NCI-H1436 treated with DMSO at 0.1 percent for 48 hours (cell line): ENCODE results near the gene CDC42EP1.

ENCODE experiments used
- DNase-seq: peaks from one replicate; lab custom pipeline; 2025; lab: John Stamatoyannopoulos, UW

The CDC42EP1 gene

DNA sequence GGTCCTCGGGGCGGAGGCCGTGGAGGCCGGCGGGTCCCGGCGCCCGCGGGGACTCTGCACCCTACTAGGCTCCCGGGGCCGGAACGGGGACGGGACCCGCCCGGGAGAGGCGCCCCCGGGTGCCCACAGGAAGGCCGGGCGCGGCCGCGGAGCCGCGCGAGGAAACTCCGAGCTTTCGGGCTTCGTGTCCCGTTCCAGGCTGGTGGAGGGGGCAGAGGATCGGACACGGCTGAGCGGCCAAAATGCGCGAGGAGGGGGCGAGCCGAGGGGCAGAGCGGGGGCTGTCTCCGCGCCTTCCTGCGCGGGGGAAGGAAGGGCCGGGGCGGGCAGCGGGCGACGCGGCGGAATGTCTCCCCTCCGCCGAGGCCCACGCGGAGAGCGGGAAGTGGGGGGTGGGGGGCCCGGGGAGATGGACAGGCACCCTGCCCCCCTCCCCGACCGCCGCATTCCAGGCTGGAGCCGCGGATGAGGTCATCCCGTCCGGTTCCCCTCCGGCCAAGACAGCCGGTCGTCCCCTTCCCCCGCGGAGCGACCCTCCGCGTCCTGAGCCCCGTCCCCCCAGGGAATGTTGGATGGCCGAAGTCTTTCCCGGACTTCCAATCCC lies 430 bp downstream of the CDC42EP1 start:
- DNase-seq = no peak

DNA sequence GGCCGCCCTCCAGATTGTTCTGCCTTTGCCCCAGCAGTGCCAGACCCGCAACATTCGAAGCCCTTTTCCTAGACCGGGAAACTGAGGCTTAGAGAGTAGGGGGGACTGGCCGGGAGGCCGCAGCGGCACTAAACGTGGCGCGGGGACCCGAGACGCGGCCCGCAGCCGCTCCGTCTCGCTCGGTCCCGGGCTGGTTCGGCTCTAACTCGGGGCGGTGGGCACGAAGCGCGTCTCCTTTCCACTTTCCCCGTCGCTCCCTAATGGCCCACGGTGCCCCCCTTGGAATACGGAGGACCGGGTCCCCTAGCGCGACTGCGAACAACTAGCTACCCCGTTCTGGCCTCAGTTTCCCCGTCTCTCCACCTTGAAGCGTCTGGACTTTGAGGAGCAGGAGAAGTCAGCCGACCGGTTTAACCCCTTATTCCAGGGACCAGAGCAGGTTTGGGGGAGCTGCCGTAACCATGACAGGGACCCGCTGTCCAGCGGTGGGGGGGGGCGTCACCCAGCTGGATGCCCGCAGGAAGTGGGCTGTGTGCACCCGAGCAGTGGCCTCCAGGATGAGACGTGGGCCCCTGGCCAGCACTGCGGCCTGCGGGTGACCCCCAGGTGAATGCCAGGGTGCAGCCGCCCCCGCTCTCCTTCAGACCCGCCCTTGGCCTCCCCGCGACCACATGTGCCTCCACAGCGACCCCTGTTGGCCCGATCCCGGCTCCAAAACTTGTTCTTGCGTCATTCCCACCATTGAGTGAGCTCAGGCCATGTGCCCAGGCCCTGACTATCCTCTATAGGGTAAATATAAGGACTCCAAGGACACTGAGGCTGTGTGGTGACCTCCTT lies 1.1 kb downstream of the CDC42EP1 start:
- no peak for DNase-seq

DNA sequence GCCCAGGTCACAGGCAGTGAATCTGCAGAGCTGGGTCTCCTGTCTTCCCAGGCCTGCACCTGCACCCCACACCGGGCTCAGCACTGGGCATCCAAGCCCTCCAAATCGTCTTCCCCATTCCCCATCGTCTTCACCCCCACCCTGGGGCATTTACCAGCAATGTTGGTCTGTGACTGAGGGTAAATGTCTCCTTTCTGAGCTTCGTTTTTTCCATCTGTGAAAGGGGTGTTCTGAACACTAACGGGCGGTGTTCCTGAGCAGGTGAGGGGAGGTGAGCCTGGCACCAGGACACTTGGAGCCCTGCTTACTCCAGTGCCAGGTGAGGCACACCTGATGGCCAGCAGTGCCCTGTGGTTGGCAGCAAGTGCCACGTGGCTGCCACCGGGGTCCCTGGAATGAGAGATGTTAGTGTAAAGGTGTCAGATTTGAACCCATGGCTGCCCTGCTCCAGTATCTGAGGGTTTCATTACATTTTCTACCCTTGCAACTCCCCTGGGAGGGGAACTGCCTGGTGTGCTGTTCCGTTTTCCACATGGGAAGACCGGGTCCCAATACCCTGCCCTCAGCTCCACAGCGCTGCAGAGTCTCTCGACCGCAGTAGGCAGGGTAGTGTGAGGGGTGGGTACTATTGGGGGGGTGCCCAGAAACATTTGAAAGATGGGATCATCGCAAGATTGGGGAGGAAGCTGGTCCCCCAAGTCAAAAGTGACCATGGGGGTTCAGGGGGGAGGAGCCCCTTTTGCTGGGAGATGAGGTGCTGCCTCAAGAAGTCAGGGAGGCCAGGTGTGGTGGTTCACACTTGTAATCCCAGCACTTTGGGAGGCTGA lies 2.0 kb downstream of the CDC42EP1 start:
- no peak for DNase-seq

DNA sequence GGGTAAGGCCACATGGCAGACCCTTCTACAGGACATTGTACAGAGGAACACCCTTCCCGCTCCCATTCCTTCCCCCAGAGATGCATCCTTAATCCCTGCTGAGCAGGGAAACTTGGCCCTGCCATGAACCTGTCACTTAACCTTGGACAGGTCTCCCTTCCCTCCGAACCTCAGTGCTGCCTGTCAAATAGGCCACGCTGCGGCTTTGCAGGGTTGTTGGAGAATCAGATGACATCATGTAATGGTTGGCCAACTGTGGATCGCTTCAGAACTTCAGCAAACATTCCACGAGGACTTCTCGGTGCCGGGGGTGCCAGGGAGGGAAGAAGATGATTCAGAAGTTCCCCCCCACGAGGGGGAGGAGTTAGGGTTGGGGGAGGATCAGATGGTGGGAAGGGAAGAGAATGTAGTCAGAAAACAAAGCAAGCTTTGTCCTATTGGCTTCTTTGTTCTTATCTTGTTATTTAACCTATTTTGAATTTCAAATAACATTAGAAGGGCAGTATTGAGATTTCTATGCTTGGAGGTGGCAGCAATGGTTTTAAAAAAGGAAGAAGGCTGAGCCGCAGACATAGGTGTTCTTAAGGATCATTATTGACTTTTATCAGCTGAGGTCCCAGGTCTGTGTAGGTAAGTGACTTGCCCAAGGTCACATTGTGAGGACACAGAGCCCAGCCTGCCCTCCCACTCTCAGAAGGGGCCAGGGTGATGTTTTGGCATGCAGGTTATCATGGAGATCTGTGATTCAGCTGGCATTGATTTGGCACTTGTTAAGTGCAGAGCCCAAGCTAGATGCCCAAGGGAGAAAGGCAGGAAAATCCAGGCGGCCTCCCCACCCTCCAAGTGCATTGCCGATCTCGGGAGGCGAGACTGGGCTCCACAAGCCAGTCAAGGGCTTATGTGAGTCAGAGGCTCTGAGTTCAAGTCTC lies 3.1 kb downstream of the CDC42EP1 start:
- DNase-seq = no peak

DNA sequence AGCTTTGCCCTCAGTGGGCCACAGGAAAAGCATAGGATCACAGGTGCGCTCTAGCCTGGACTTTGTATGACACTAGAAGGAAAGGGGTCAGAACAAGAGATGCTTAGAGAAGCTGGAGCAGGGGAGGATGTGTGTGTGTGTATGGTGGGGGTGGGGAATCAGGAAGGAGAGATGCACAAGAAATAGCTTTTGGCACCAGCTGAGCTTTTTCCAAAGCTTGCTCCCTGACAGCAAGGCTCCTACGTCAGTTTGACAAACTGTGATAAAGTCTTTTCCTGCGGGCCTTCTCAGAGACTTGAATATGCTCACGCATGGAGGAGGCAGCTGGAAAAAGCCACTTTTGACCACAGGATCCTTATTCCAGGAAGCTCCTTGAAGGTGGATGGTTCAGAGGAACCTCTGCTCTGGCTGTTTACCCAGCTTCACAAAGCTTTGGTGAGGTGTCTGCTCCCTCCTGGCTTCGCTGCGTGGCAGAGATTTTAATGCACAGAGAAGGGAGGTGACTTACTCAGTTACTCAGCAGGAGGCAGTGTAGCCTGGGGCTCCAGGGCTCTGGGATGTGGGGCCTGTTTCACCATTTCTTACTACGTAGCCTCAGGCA lies 3.9 kb downstream of the CDC42EP1 start:
- DNase-seq = no peak

DNA sequence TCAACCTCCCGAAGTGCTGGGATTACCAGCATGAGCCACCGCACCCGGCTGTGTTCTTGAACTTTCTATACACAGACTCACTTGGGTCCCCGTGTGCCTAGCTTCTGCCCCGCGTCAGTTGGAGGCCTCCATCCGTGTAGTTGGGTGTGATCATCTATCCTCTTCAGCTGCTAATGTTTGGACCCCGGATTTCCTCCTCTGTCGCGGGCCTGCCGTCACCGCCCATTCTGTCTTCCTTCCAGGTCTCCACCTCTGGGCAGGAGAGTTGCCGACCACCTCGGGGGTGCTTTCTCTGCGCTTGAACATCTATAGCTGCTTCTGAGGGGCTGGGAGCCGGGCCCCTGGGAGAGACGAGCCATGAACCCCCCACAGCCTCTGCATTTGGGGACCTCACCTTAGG lies 5.5 kb downstream of the CDC42EP1 start:
- no peak for DNase-seq

GRCh38 chr22:37566329-37566837 lies 6.1 kb downstream of the CDC42EP1 start:
- DNase-seq = no peak

- DNase-seq = no peak
Measured at GRCh38 chr22:37566903-37567798, 6.9 kb downstream of the CDC42EP1 start.

- no peak for DNase-seq
Measured at GRCh38 chr22:37568012-37568411, 7.7 kb downstream of the CDC42EP1 start.

DNA sequence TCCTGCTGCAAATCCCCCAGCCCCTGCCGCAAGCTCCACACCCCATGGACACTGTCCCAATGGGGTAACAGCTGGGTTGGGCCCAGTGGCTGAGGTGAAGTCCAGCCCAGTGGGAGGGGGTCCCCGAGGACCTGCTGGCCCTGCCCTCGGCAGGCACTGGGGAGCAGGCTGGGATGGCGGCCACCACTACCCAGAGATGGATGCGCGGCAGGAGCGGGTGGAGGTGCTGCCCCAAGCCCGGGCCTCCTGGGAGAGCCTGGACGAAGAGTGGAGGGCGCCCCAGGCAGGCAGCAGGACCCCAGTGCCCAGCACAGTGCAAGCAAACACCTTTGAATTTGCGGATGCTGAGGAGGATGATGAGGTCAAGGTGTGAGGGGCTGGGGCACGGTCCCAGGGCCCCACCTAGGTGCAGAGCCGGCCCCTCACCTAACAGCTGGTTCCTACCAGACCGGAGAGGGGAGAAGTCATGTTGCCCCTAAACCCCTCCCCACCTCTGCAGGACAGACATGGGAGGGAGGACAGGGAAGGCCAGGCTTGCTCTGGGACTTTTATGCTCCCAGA lies 8.2 kb downstream of the CDC42EP1 start:
- DNase-seq = no peak

DNA sequence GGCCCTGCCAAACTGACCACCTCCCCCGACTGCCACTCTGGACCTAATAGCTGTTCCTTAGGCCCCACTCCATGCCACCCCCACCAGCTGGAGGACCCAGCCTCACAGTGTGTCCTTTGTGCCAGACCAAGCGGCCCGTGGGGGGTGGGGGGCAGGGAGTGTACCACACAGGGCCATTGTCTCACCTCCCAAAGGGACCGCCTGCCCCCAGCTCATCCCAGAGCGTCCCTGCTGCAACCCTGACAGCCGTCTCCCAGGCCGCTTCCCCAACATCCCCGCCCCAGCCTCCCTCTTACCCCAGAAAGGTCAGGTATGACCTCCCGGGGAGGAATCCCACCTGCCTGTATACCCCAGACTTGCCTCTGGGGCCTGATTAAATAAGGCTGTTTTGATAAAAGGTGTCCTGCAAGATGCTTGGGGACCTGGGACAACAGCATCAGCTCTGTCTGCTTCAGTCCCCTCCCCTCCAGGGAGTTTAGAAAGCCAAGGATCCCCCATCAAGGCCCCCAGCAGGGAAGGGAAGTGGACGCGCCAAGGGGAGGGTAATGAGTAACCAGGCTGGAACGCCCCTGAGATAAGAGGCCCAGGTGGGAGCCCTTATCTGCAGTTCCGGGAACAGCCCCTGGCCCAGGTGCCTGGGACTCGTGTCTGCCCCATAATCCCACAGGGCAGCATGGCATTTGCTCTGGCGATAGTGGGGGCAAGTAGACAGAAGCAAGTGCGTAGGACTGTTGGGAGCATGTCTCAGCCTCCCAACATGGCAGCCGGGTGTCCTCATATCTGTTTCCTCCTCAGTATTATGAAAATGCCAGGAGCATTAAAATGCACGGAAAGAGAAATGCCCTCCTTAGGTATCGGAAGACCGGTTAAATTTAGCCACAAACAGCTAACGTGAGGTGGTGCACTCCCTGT lies 9.0 kb downstream of the CDC42EP1 start:
- DNase-seq = no peak

GRCh38 chr22:37569921-37570660 lies 9.8 kb downstream of the CDC42EP1 start:
- DNase-seq = no peak

DNA sequence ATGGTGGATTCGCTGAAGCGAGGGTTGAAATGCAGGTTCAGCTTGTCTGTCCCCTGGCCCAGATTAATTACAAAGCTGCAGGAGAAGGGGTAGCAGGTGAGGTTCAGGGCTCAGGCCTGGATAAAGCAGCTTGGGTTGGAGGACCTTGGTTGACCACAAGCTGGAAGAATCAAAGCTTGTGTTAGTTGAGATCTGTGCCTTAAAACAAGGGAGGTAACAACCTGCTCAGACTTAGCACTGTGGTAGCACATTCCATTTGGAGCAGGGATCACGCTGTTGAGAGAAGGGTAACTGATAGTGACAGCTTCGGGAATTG lies 10.3 kb downstream of the CDC42EP1 start:
- DNase-seq = no peak

DNA sequence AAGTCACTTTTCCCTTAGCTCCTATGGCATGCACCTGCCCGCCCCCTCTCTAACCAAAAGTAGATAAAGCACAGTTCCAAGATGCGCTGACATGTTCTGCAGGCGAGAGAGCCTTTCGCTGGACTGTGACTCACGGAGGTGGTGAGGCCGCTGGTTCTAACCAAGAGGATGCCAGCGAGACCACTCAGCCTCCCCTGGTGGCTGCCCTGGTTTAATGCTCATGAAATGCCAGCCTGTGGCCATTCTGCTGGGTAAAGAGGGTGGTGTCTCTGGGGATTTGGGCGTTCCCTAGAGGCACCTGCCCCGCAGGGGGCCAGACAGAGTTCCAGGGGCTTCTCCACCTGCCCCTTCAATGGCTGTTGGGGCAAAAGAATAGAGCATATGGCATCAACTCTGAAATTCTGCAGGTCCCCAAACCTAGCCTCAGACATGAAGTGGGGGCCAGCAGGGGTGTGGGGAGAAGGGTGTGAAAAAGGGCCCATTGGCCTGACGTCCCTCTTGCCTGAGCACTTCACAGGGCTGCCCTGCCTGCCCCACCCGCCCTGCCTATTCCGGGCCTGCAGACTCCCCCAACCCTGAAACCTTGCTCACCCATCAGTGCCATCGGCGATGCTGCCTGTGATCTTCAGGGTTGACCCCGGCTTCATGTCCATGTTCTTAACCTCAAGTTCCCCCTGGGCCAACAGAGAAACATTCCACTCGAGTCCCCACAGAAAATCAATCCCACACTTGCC lies 11.1 kb downstream of the CDC42EP1 start:
- DNase-seq = no peak

GRCh38 chr22:37571992-37572373 lies 11.7 kb downstream of the CDC42EP1 start:
- DNase-seq = no peak

DNA sequence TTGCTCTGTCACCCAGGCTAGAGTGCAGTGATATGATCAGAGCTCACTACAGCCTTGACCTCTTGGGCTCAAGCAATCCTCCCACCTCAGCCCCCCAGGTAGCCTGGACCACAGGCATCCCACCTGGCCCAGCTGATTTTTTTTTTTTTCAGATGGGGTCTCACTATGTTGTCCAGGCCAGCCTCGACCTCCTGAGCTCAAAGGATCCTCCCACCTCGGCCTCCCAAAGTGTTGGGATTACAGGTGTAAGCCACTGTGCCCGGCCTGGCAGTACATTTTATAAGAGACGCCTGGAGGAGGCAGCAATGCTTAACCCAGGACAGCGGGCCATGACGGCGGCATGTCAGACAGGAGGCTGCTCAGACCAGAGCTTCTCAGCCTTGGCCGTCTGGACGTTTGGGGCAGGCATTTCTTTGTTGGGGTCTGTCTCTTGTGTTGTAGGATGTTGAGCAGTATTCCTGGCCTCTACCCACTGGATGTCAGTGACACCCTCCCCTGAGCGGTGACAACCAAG lies 15.3 kb downstream of the CDC42EP1 start:
- DNase-seq = no peak

DNA sequence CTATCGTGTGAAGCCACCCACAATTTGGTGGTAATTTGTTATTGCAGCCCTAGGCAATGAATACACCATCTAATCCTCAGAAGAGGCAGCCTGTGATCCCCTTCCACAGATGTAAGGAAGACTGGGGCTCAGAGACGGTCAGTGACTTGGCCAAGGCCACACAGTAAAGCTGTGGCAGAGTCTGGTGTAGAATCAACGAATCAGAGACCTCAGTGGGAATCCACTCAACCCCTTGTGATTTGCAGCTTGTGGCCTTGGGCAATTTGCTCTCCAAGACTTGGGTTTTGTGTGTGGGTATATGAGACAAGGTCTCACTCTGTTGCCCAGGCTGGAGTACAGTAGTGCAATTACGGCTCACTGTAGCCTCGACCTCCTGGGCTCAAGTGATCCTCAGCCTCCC lies 17.7 kb downstream of the CDC42EP1 start:
- no peak for DNase-seq
